C4-2B (cell line): ENCODE measurements around the gene SPC24.

Experiments
- H3K27ac ChIP-seq: fragments of 450-650 bp; 2 replicates; pipeline ENCODE4 v1.5.1; 2017
- ZFX ChIP-seq: fragments of 450-650 bp; IDR thresholded peaks from 2 replicates; pipeline ENCODE4 v1.6.1; 2017
- TF ChIP-seq, protein P1 (sequence below): fragments of 450-650 bp; conservative IDR thresholded peaks from 2 replicates; pipeline ENCODE4 v1.5.1; 2017; ENCODE audit warnings: mild to moderate bottlenecking

SPC24 gene

DNA sequence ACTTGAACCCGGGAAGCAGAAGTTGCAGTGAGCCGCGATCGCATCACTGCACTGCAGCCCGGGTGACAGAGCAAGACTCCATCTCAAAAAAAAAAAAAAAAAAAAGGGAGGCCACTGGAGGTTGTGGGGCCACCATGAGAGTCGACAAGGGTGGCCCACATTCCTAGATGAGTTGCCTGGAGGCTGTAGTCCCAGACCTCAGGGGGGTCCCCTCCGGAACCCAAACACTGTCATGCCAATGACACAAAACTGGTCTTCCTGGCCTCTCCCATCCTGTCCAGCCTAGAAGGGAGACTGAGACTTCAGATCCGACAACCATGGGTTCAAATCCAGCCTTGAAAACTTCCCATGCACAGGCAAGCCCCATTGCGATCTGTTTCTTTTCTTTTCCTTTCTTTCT is 14.7 kb downstream of the SPC24 start:
- no peak overlapping the region; the same call in 1 of the 2 replicates for H3K27ac ChIP-seq
- TF ChIP-seq, protein P1, sequence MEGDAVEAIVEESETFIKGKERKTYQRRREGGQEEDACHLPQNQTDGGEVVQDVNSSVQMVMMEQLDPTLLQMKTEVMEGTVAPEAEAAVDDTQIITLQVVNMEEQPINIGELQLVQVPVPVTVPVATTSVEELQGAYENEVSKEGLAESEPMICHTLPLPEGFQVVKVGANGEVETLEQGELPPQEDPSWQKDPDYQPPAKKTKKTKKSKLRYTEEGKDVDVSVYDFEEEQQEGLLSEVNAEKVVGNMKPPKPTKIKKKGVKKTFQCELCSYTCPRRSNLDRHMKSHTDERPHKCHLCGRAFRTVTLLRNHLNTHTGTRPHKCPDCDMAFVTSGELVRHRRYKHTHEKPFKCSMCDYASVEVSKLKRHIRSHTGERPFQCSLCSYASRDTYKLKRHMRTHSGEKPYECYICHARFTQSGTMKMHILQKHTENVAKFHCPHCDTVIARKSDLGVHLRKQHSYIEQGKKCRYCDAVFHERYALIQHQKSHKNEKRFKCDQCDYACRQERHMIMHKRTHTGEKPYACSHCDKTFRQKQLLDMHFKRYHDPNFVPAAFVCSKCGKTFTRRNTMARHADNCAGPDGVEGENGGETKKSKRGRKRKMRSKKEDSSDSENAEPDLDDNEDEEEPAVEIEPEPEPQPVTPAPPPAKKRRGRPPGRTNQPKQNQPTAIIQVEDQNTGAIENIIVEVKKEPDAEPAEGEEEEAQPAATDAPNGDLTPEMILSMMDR = no peak

DNA sequence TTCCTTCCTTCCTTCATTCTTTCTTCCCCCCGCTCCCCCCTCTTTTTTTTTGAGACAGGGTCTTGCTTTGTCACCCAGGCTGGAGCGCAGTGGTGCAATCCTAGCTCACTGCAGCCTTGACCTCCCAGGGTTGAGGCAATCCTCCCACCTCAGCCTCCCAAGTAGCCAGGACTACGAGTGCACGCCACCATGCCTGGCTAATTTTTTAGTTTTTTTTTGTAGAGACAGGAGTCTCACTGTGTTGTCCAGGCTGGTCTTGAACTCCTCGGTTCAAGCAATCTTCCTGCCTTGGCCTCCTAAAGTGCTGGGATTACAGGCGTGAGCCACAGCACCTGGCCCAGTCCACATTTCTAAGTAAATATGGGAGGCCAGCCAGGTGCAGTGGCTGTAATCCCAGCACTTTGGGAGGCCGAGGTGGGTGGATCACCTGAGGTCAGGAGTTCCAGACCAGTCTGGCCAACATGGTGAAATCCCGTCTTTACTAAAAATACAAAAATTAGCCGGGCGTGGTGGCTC is 15.5 kb downstream of the SPC24 start:
- peak overlapping the region; percentile 4; the same call in 1 of the 2 replicates for H3K27ac ChIP-seq

DNA sequence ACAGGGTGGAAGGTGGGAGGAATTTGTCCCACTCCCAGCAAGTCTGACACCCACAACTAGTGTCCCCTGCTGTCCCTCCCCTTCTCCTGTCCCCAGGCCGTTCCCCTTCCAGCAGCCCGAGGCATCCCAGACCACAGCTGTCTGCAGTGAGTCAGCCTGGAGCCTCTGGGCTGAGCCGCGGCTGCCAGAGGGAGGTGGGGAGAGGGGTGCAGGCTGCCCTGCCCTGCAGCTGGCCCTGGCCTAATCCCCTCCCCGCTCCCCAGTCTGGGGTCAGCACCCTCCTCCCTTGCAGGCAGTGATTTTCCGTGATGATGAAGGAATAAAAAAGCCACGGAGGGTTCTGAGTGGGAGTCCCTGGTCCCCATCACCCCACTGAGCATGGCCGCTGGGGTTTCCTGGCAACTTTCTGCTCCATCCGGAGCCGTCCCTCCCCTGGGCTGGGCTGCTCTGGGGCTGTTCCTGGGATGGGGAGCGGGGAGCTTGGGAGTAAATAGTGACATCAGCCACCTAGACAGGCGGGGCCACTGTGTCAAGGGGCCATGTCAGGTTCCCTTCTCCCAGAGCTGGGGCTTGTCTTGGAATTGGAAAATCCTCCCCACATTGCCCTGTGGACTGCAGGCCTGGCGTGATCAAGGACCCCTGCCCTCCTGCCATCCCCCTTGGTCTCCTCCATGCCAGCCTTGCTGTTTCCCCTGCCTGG is 16.8 kb downstream of the SPC24 start:
- peak overlapping the region; percentile 40; the same call in 1 of the 2 replicates for H3K27ac ChIP-seq

DNA sequence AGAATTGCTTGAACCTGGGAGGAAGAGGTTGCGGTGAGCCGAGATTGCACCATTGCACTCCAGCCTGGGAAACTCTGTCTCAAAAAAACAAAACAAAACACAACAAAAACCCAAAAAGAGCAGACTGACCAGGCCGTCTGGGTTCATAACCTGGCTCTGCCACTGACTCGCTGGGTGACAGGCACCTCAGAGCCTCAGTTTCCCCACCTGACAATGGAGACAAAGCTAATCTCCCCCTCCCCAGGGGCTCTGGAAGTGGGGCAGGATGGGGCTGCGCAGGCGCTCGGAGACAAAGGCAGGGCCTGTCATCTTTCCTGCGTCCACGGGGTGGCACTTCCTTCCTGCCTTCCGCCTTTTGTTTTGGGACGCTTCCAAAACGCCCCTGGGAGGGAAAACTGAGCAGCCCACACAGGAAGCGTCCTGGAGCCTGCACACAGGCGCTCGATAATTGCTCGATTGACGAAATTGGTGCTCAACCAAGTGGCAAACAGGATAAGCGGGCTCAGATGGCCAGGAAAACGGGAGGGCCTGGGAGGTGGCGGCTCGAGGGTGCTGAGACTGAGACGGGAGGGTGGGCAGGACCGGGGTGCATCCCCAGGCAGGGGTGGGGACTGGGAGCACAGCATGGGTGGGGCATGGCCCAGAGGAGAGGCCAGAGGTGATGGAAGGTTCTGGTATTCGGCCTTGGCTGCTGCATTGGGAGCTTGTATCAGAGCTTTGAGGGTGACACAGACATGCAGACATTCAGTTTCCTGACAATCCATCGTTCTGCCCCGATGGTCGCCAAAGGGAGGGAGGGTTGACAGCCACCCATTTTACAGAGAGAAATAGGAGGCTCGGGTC is 17.8 kb downstream of the SPC24 start:
- H3K27ac ChIP-seq = peak overlapping the region; percentile 40
- TF ChIP-seq, protein P1 = peak; percentile 87
- no peak for TF ChIP-seq ZFX

More for the DNA sequence above, 16.8 kb downstream of the SPC24 start:
- TF ChIP-seq, protein P1 = no peak
- TF ChIP-seq ZFX = no peak

DNA sequence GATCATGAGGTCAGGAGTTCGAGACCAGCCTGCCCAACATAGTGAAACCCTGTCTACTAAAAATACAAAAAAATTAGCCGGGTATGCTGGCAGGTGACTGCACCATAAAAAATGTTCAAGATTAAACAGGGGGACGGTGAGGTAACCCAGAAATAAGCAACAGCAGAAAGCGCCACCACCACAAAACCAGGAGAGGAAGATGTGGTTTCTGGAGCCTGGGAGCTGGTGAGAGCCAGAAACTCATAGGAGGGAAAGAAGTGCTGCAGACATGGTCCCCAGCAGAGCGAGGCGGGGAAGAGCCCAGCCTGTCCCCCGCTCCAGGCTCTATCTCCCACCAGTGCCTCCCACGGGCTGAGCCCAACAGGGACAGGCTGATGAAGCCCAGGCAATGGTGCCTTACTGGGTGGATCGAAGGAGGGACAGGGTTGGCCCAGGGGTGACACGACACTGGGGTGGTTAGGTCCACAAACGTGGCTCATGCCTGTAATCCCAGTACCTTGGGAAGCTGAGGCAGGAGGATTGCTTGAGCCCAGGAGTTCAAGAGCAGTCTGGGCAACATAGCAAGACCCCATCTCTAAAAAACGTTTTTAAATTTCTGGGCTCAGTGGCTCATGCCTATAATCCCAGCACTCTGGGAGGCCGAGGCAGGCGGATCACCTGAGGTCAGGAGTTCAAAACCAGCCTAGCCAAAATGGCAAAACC is 19.0 kb downstream of the SPC24 start:
- no peak for TF ChIP-seq ZFX
- TF ChIP-seq, protein P1 = no peak
- H3K27ac ChIP-seq = no peak overlapping the region

DNA sequence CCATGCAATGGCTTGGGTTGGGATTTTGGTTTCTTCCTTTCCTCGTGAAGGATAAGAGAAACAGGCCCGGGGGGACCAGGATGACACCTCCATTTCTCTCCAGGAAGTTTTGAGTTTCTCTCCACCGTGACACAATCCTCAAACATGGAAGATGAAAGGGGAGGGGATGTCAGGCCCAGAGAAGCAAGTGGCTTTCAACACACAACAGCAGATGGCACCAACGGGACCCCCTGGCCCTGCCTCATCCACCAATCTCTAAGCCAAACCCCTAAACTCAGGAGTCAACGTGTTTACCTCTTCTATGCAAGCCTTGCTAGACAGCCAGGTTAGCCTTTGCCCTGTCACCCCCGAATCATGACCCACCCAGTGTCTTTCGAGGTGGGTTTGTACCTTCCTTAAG is 24.1 kb downstream of the SPC24 start:
- H3K27ac ChIP-seq = no peak overlapping the region

DNA sequence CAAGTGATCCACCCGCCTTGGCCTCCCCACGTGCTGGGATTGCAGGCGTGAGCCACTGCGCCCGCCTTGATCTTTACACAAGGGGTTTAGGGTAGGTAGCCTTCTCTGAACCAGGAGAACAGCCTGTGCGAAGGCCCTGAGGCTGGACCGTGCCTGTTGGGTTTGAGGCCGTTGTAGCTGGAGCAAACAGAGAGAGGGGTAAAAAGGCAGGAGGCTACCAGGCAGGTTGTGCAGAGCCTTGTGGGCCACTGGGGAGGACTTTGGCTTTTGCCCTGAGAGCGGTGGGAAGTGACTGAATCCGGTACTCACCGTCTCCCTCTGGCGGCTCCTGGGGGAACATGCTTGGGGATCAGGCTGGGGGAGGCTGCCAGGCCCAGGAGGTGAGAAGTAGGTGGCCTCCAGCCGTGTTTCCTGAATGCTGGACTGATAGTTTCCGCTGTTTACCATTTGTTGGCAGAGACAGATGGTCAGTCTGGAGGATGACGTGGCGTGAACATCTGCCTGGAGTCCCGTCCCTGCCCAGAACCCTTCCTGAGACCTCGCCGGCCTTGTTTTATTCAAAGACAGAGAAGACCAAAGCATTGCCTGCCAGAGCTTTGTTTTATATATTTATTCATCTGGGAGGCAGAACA is 24.6 kb downstream of the SPC24 start:
- H3K27ac ChIP-seq = no peak overlapping the region

More for the DNA sequence above, 24.1 kb downstream of the SPC24 start:
- TF ChIP-seq, protein P1 = no peak
- no peak for TF ChIP-seq ZFX

More for the DNA sequence above, 24.6 kb downstream of the SPC24 start:
- TF ChIP-seq, protein P1 = peak; percentile 91
- no peak for TF ChIP-seq ZFX
